GM12875 (cell line): ENCODE measurements around the gene SHISA3.

ENCODE experiments used
- H3K4me3 ChIP-seq: one replicate; pipeline ENCODE4 v1.5.1; 2011; ENCODE audit warnings: low read depth, low read length, control low read depth
- CTCF ChIP-seq: IDR thresholded peaks from 2 replicates; pipeline ENCODE4 v1.5.1; 2011; ENCODE audit warnings: low read depth, mild to moderate bottlenecking, control low read depth, inconsistent platforms, low read length, moderate library complexity, borderline replicate concordance; ENCODE audit not compliant: insufficient read depth

Gene SHISA3

DNA sequence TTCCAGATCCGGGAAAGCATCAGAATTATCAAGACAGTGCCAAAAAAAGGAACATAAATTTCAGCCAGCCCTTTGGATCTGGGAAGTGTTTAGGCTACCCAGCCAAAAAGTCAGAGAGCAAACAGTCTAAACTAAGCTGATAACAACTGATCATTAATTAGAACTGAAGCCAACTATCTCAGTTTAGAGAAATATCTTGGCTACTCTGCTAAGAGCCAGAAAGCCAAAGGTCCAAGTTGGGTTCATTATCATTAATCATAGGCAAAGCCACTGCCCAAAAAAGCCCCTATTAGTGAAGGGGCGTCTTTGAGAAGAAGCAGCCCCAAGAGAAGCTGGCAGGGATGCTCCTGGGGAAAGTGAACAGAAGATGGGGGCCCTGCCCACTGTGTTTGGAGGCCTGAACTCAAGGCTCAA is 37.0 kb upstream of the SHISA3 start:
- TF ChIP-seq CTCF: no peak
- H3K4me3 ChIP-seq: no peak overlapping the region

DNA sequence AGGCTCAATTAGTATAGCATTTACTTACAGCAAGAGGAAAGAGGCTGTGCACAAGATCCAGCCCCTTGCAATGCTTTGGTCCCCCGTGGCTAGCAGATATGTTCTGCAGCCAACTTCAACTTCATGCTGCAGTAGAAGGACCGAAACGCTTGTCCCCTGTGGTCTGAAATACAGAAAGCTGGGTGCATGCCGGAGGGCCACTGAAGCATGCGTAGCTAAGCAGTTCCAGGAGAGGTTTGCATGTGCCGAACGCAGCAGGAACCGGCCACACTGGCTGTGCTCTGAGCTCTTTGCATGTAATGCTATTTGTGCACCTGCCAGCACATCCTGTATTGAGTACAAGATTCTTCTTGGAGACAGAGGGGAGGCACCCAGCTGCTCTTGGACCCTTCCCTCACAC is 35.8 kb upstream of the SHISA3 start:
- TF ChIP-seq CTCF: no peak
- no peak overlapping the region for H3K4me3 ChIP-seq

DNA sequence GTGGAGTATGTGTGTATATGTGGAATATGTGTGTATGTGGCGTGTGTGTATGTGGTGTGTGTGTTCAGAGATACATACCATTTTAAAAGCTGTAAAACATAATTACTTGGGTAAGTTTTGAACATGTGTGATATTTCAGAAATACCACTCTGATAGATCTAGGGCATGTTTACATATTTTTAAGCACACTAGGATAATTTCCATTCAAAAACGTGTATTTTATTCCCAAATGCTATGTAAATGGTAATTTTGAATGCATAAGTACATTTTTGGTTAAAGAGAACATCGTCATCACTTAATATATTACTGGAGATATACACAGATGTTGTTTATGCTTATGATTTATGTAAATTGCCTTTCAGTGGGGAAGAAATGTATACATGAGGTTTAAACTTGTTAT is 34.7 kb upstream of the SHISA3 start:
- H3K4me3 ChIP-seq: no peak overlapping the region
- TF ChIP-seq CTCF: no peak

- H3K4me3 ChIP-seq: no peak overlapping the region
- TF ChIP-seq CTCF: no peak
These were observed 33.7 kb upstream of the SHISA3 start for GRCh38 chr4:42363614-42364013.

- TF ChIP-seq CTCF: no peak
- H3K4me3 ChIP-seq: no peak overlapping the region
These were observed 32.8 kb upstream of the SHISA3 start for GRCh38 chr4:42364266-42365053.

DNA sequence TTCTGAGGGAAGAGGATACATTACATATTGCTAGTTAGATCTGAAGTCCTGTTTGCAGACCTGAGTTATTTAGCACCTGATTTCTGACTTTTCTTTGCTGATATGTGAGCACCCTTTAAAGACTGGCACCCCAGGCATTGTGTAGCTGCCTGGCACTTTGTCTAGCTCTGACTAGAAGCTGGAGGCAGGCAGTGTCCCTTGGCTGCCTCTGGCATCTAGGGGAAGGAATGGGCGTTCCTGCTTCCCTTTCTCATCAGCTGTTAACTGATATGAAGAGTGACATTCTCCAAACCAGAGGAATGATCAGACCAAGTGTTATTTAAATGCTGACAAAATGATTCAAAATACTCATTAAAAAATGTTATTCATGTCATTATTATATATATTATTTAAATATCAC is 30.3 kb upstream of the SHISA3 start:
- no peak for TF ChIP-seq CTCF
- no peak overlapping the region for H3K4me3 ChIP-seq

DNA sequence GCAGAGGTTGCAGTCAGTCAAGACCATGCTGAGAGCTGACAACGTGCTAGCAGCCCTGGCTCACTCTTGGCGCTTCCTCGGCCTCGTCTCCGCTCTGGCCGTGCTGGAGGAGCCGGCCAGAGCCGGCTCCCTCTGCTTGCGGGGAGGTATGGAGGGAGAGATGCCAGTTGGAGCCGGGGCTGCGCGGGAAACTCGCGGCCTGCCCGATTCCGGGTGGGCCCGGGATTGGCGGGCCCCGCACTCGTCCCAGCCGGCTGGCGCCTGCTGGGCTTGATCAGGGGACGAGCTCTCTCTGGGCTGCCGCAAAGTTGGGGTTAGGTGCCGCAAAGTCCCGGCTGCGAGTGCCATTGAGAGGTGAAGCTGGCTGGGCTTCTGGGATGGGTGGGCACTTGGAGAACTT is 27.8 kb upstream of the SHISA3 start:
- TF ChIP-seq CTCF: no peak
- no peak overlapping the region for H3K4me3 ChIP-seq
